OCI-LY7 (cell line): ENCODE measurements around the gene RIMS3. TPM values are rescaled to one million over a fixed set of nuclear protein-coding genes. Genes with fewer than 3 reads are reported as not detected.

Experiments used
- BruUV-seq: library from RNA; stranded (reverse); fragments of 400-500 nt; replicated peaks from 2 replicates; lab custom pipeline; 2021; lab: Mats Ljungman, UMichigan
- CTCF ChIA-PET: fragments of 300-600 bp; sonication (Branson Sonifier 250); formaldehyde crosslinking; loops from one replicate; lab custom pipeline; 2022; ENCODE audit warnings: antibody characterized with exemption; ENCODE audit not compliant: unreplicated experiment; lab: Charles Lee
- POLR2A ChIA-PET: fragments of 300-600 bp; sonication (Branson Sonifier 250); formaldehyde crosslinking; loops from one replicate; lab custom pipeline; 2022; ENCODE audit warnings: antibody characterized with exemption; lab: Charles Lee
- DNase-seq: peaks from one replicate; pipeline ENCODE4 v3.0.0-alpha.2; 2015; ENCODE audit warnings: low spot score
- H2AFZ ChIP-seq: fragments of 200-600 bp; sonication (generic), shearing (Covaris generic); 2 replicates; pipeline ENCODE4 v1.6.1; 2014; ENCODE audit warnings: mild to moderate bottlenecking, antibody characterized with exemption, low read length, moderate library complexity
- H3K27ac ChIP-seq: fragments of 200-600 bp; sonication (generic); 2 replicates; pipeline ENCODE4 v1.5.1; 2014; ENCODE audit warnings: mixed run types, low read depth, mild to moderate bottlenecking, moderate library complexity, low read length, inconsistent platforms; ENCODE audit not compliant: poor library complexity, severe bottlenecking
- H3K36me3 ChIP-seq: fragments of 200-600 bp; sonication (generic); 2 replicates; pipeline ENCODE4 v1.6.1; 2014; ENCODE audit warnings: mild to moderate bottlenecking, antibody characterized with exemption, low read length, moderate library complexity, mixed read lengths; ENCODE audit not compliant: insufficient read depth
- H3K4me1 ChIP-seq: fragments of 200-600 bp; sonication (generic); 2 replicates; pipeline ENCODE4 v1.5.1; 2014; ENCODE audit warnings: mild to moderate bottlenecking, low read length; ENCODE audit not compliant: insufficient read depth, poor library complexity, severe bottlenecking
- H3K4me2 ChIP-seq: fragments of 200-600 bp; sonication (generic); 2 replicates; pipeline ENCODE4 v1.6.1; 2014; ENCODE audit warnings: mild to moderate bottlenecking, low read length
- H3K4me3 ChIP-seq: fragments of 200-600 bp; sonication (generic); 2 replicates; pipeline ENCODE4 v1.5.1; 2014; ENCODE audit warnings: mild to moderate bottlenecking, low read depth, low read length; ENCODE audit not compliant: poor library complexity, severe bottlenecking
- H3K79me2 ChIP-seq: fragments of 200-600 bp; sonication (generic); 2 replicates; pipeline ENCODE4 v1.6.1; 2016; ENCODE audit warnings: low read depth, mild to moderate bottlenecking, low read length, moderate library complexity, mixed read lengths; ENCODE audit not compliant: insufficient read depth
- H3K9me2 ChIP-seq: fragments of 200-600 bp; sonication (generic); 2 replicates; pipeline ENCODE4 v1.6.1; 2016; ENCODE audit warnings: mild to moderate bottlenecking, low read length, mixed read lengths; ENCODE audit not compliant: insufficient read depth
- H3K9me3 ChIP-seq: fragments of 200-600 bp; sonication (generic); 2 replicates; pipeline ENCODE4 v1.6.1; 2014; ENCODE audit warnings: mild to moderate bottlenecking, mixed run types, low read length, mixed read lengths
- H4K20me1 ChIP-seq: fragments of 200-600 bp; sonication (generic); 2 replicates; pipeline ENCODE4 v1.6.1; 2014; ENCODE audit warnings: mild to moderate bottlenecking, antibody characterized with exemption, low read length, moderate library complexity, mixed read lengths; ENCODE audit not compliant: insufficient read depth
- EZH2phosphoT487 ChIP-seq: fragments of 200-600 bp; sonication (generic); IDR thresholded peaks from 2 replicates; pipeline ENCODE4 v1.6.1; 2018; ENCODE audit warnings: low read depth, borderline replicate concordance, mild to moderate bottlenecking, mixed run types, antibody characterized with exemption, low read length, moderate library complexity, mixed read lengths
- intact Hi-C: fragments of 100-400 bp; cut with micrococcal nuclease; formaldehyde crosslinking; loops from one replicate; pipeline ENCODE4 v1.10.0; 2022; ENCODE audit not compliant: unreplicated experiment
- total RNA-seq, 2 experiments: library from RNA; depleted of rRNA in 1 of 2; stranded (reverse); fragments of >200 nt in 1 of 2; shearing (Covaris generic) in 1 of 2; gene quantifications; 2 replicates each; pipeline ENCODE4 v1.2.3, GENCODE V29; 2014 to 2022
- TF ChIP-seq, protein P1 (sequence below): fragments of 200-600 bp; sonication (generic); conservative IDR thresholded peaks from 2 replicates; pipeline ENCODE4 v1.5.1; 2014; ENCODE audit warnings: mild to moderate bottlenecking, antibody characterized with exemption, low read length, moderate library complexity, mixed read lengths

RIMS3 gene
- total RNA-seq, 2 experiments from 2014 or later: 80.3 to 89.3 TPM

DNA sequence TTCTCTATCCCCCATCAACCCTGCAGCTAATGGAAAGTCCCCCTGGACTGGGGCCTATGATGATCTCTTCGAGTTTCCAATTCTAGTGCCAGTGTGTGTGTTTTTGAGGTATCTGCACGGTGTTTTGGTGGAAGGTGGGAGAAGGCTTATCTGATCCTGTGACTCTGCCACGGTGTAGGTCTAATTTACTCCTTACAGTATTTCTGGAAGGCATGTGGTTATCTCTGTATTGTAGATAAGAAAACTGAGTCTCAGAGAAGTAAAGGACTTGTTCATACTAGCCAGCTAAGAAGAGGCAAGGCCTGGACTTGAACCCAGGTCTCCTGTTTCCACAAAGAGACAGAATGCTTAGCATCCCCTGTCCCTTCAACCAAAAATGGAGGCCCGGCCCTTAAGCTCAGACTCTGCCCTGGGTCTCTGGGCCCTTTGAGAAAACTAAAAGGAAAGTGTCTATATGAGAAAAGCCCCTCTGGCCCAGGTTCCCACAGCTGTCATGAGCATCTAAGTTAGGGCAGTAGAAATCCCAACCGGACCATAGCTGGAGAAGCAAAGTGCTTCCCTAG, 20.3 kb downstream of the RIMS3 start:
- no TSS peak for BruUV-seq
- intact Hi-C loops: no loop called here
- no peak overlapping the region for H3K27ac ChIP-seq
- no peaks in the 10 kb centered on the region for H3K9me2 ChIP-seq
- no peaks in the 10 kb centered on the region for H3K4me1 ChIP-seq
- POLR2A ChIA-PET: no interaction called here
- peaks cover 34% of the 10 kb centered on the region for H3K36me3 ChIP-seq
- H4K20me1 ChIP-seq: no peaks in the 10 kb centered on the region
- no peak for DNase-seq
- TF ChIP-seq EZH2phosphoT487: no peak
- TF ChIP-seq, protein P1, sequence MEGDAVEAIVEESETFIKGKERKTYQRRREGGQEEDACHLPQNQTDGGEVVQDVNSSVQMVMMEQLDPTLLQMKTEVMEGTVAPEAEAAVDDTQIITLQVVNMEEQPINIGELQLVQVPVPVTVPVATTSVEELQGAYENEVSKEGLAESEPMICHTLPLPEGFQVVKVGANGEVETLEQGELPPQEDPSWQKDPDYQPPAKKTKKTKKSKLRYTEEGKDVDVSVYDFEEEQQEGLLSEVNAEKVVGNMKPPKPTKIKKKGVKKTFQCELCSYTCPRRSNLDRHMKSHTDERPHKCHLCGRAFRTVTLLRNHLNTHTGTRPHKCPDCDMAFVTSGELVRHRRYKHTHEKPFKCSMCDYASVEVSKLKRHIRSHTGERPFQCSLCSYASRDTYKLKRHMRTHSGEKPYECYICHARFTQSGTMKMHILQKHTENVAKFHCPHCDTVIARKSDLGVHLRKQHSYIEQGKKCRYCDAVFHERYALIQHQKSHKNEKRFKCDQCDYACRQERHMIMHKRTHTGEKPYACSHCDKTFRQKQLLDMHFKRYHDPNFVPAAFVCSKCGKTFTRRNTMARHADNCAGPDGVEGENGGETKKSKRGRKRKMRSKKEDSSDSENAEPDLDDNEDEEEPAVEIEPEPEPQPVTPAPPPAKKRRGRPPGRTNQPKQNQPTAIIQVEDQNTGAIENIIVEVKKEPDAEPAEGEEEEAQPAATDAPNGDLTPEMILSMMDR: no peak
- no peaks in the 10 kb centered on the region for H3K79me2 ChIP-seq
- H3K4me3 ChIP-seq: no peak overlapping the region
- no peak overlapping the region for H2AFZ ChIP-seq
- CTCF ChIA-PET: no interaction called here
- H3K4me2 ChIP-seq: no peak overlapping the region
- no peaks in the 10 kb centered on the region for H3K9me3 ChIP-seq

DNA sequence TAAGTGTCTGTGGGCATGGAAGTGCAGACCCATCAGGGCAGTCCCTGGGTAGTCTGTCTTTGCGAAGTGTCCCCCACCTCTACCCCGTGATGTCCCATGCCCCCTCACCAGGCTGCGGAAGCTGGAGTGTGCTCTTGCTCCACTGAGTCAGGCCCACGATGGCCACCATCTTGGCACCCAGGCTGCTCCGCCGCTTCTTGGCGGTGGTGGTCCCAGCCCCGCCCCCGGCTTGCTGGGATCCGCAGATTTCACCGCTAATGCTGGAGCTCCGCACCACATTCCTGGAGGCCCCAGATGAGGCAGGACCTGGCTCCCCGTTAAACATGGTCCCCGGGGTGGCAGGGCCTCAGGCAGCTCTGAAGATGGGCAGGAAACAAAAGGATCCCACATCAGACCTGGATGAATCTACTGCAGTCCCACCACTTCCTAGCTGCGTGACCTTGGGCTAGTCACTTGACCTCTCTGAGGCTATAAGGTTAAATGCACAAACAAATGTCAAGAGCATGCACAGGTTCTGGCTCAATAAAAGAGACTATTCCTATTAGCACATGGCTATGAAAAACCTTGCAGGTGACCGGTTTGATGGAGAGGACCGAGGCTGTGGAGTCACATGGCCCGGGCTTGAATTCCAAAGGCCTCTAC, 23.8 kb downstream of the RIMS3 start:
- no peaks in the 10 kb centered on the region for H3K79me2 ChIP-seq
- no peaks in the 10 kb centered on the region for H3K9me3 ChIP-seq
- H3K4me2 ChIP-seq: no peak overlapping the region
- TF ChIP-seq, protein P1: no peak
- TF ChIP-seq EZH2phosphoT487: no peak
- no peaks in the 10 kb centered on the region for H3K9me2 ChIP-seq
- H3K27ac ChIP-seq: no peak overlapping the region
- no peaks in the 10 kb centered on the region for H3K4me1 ChIP-seq
- intact Hi-C loops: no loop called here
- BruUV-seq: no TSS peak
- no peak for DNase-seq
- POLR2A ChIA-PET: no interaction called here
- no peak overlapping the region for H3K4me3 ChIP-seq
- CTCF ChIA-PET: no interaction called here
- peaks cover 45% of the 10 kb centered on the region for H3K36me3 ChIP-seq
- H2AFZ ChIP-seq: no peak overlapping the region
- H4K20me1 ChIP-seq: no peaks in the 10 kb centered on the region
